Fibroblast of lung (primary cell): ENCODE data around the gene ZNF644. TPM values are rescaled to one million over a fixed set of nuclear protein-coding genes. Genes with fewer than 3 reads are reported as not detected.

Source experiments
- DNase-seq, 2 donors: peaks; one replicate each; pipeline versions ENCODE4 v3.0.0 to v3.0.0-alpha.2; 2010; ENCODE audit warnings: low read depth in 2 of 2
- H2AFZ ChIP-seq: 2 replicates; pipeline ENCODE4 v1.5.1; 2012; ENCODE audit warnings: low read length, control low read depth, inconsistent platforms
- H3K27ac ChIP-seq: 2 replicates; pipeline ENCODE4 v1.5.1; 2011; ENCODE audit warnings: low read length, control low read depth; ENCODE audit not compliant: insufficient read depth
- H3K27me3 ChIP-seq: 2 replicates; pipeline ENCODE4 v1.5.1; 2011; ENCODE audit warnings: mild to moderate bottlenecking, low read length; ENCODE audit not compliant: control insufficient read depth, insufficient read depth
- H3K36me3 ChIP-seq: 2 replicates; pipeline ENCODE4 v1.5.1; 2011; ENCODE audit warnings: low read length; ENCODE audit not compliant: control insufficient read depth, insufficient read depth
- H3K4me1 ChIP-seq: 2 replicates; pipeline ENCODE4 v1.5.1; 2011; ENCODE audit warnings: low read length; ENCODE audit not compliant: control insufficient read depth, insufficient read depth; ENCODE audit errors: extremely low read depth
- H3K4me2 ChIP-seq: 2 replicates; pipeline ENCODE4 v1.5.1; 2011; ENCODE audit warnings: low read length, control low read depth; ENCODE audit not compliant: insufficient read depth; ENCODE audit errors: extremely low read depth
- H3K4me3 ChIP-seq, 4 experiments: fragments of 200-600 bp in 1 of 4; sonication (generic) in 1 of 4; replicated peaks in 1 of 4; 2 replicates each; pipeline ENCODE4 v1.5.1; 2011 to 2016; ENCODE audit warnings: low read length in 4 of 4, low read depth in 3 of 4, mild to moderate bottlenecking in 3 of 4, control low read depth in 2 of 4, inconsistent platforms in 1 of 4, mixed read lengths in 1 of 4; ENCODE audit not compliant: insufficient read depth in 1 of 4; ENCODE audit errors: control extremely low read depth in 1 of 4
- H3K79me2 ChIP-seq: 2 replicates; pipeline ENCODE4 v1.5.1; 2012; ENCODE audit warnings: mild to moderate bottlenecking, low read length, inconsistent platforms; ENCODE audit not compliant: control insufficient read depth, insufficient read depth
- H3K9ac ChIP-seq: 2 replicates; pipeline ENCODE4 v1.5.1; 2011; ENCODE audit warnings: mild to moderate bottlenecking, low read length, control low read depth; ENCODE audit not compliant: insufficient read depth
- H3K9me3 ChIP-seq: 2 replicates; pipeline ENCODE4 v1.5.1; 2012; ENCODE audit warnings: low read depth, low read length; ENCODE audit not compliant: control insufficient read depth, insufficient read depth
- H4K20me1 ChIP-seq: 2 replicates; pipeline ENCODE4 v1.5.1; 2011; ENCODE audit warnings: low read length; ENCODE audit not compliant: control insufficient read depth, insufficient read depth; ENCODE audit errors: extremely low read depth
- EZH2 ChIP-seq: IDR thresholded peaks from 2 replicates; pipeline ENCODE4 v1.5.1; 2012; ENCODE audit warnings: low read length, control low read depth, mild to moderate bottlenecking; ENCODE audit errors: missing control alignments
- polyA plus RNA-seq, 2 donors: library from polyadenylated mRNA; depleted of rRNA in 1 of 2; stranded (reverse) in 1 of 2; unstranded in 1 of 2; fragments of >200 nt; gene quantifications; 2 replicates each; pipeline ENCODE4 v1.2.1, GENCODE V29; 2011 to 2012; ENCODE audit warnings: missing spikeins in 1 of 2
- total RNA-seq: library from RNA; depleted of rRNA; stranded (reverse); fragments of >200 nt; gene quantifications from 2 replicates; pipeline ENCODE4 v1.2.1, GENCODE V29; 2014
- TF ChIP-seq, protein P1 (sequence below), 2 donors: IDR thresholded peaks in 1 of 2; conservative IDR thresholded peaks in 1 of 2; 1 replicate in 1 of 2; 2 replicates in 1 of 2; pipeline ENCODE4 v1.5.1; 2011 to 2012; ENCODE audit warnings: low read length in 2 of 2, control low read depth in 1 of 2, inconsistent platforms in 1 of 2, low read depth in 1 of 2, mild to moderate bottlenecking in 1 of 2

The ZNF644 gene
- total and polyA plus RNA-seq, 2 donors (not counting 1 experiment from before 2014, with no cell fraction given) = 25.6 to 56.8 TPM

GRCh38 chr1:91007092-91007491, 14.7 kb downstream of the ZNF644 start:
- no peak overlapping the region for H3K4me2 ChIP-seq
- no peak overlapping the region for H3K9ac ChIP-seq
- DNase-seq = no peak
- no peaks in the 10 kb centered on the region for H3K4me1 ChIP-seq
- H3K79me2 ChIP-seq = peaks cover 65% of the 10 kb centered on the region
- TF ChIP-seq EZH2 = no peak
- TF ChIP-seq, protein P1, sequence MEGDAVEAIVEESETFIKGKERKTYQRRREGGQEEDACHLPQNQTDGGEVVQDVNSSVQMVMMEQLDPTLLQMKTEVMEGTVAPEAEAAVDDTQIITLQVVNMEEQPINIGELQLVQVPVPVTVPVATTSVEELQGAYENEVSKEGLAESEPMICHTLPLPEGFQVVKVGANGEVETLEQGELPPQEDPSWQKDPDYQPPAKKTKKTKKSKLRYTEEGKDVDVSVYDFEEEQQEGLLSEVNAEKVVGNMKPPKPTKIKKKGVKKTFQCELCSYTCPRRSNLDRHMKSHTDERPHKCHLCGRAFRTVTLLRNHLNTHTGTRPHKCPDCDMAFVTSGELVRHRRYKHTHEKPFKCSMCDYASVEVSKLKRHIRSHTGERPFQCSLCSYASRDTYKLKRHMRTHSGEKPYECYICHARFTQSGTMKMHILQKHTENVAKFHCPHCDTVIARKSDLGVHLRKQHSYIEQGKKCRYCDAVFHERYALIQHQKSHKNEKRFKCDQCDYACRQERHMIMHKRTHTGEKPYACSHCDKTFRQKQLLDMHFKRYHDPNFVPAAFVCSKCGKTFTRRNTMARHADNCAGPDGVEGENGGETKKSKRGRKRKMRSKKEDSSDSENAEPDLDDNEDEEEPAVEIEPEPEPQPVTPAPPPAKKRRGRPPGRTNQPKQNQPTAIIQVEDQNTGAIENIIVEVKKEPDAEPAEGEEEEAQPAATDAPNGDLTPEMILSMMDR (conservative IDR thresholded peaks at IDR 0.05 in 1 of 2, IDR thresholded peaks at IDR 0.05 in 1 of 2; ENCODE audit: low read depth in 1 of 2, low read length in 2 of 2) = no peak
- H3K4me3 ChIP-seq = no peak overlapping the region
- no peak overlapping the region for H2AFZ ChIP-seq
- H3K27me3 ChIP-seq = no peaks in the 10 kb centered on the region
- no peaks in the 10 kb centered on the region for H3K9me3 ChIP-seq
- H3K27ac ChIP-seq = no peak overlapping the region
- no peaks in the 10 kb centered on the region for H3K36me3 ChIP-seq
- H4K20me1 ChIP-seq = peaks cover 1% of the 10 kb centered on the region

DNA sequence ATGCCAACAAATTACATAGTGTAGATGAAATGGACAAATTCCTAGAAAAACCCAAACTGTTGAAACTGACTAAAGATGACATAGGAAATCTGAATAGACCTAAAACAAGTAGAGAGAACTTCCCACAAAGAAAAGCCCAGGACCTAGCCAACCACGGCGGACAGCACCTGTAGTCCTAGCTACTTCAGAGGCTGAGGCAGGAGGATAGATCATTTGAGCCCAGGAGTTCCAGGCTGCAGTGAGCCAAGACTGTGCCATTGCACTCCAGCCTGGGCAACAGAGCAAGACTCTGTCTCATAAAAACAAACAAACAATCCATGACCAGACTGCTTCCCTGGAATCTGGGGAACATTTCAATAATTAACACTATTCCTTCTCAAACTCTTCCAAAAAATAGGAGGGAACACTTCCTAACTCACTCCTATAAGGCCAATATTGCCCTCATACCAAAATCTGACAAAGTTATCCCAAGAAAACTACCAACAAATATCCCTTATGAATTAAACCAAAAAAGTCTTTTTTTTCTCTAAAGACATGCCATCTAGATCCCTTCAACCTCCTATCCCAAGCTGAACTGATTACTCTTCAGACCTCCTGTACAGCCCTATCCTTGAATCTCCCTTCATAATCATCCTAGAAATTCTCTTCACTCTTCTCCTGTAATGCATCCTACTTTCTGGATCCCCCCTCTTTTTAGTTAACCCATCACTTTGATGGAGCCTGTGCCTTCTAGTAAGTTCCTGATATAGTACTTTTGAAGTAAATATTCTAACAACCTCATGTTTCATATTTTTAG, 15.5 kb downstream of the ZNF644 start:
- TF ChIP-seq, protein P1 (conservative IDR thresholded peaks at IDR 0.05 in 1 of 2, IDR thresholded peaks at IDR 0.05 in 1 of 2; ENCODE audit: low read depth in 1 of 2, low read length in 2 of 2) = no peak
- TF ChIP-seq EZH2 = no peak
- no peak for DNase-seq
- Histone ChIP-seq H3K4me1 (no peaks in the 10 kb centered on the region), H3K9ac (no peak overlapping the region), H3K9me3 (no peaks in the 10 kb centered on the region), H2AFZ (no peak overlapping the region), H3K27ac (no peak overlapping the region), H3K79me2 (peaks cover 60% of the 10 kb centered on the region), H3K36me3 (no peaks in the 10 kb centered on the region), H3K4me3 (no peak overlapping the region), H3K4me2 (no peak overlapping the region), H3K27me3 (no peaks in the 10 kb centered on the region), H4K20me1 (peaks cover 1% of the 10 kb centered on the region)

- Histone ChIP-seq H3K9me3 (no peaks in the 10 kb centered on the region), H3K27me3 (no peaks in the 10 kb centered on the region), H3K79me2 (peaks cover 51% of the 10 kb centered on the region), H3K4me3 (no peak overlapping the region), H3K9ac (no peak overlapping the region), H3K4me1 (no peaks in the 10 kb centered on the region), H2AFZ (no peak overlapping the region), H4K20me1 (peaks cover 1% of the 10 kb centered on the region), H3K4me2 (no peak overlapping the region), H3K36me3 (no peaks in the 10 kb centered on the region), H3K27ac (no peak overlapping the region)
- DNase-seq = no peak
- TF ChIP-seq, protein P1 (conservative IDR thresholded peaks at IDR 0.05 in 1 of 2, IDR thresholded peaks at IDR 0.05 in 1 of 2; ENCODE audit: low read depth in 1 of 2, low read length in 2 of 2) = no peak
- no peak for TF ChIP-seq EZH2
Observed at GRCh38 chr1:91005285-91005684, 16.6 kb downstream of the ZNF644 start.
